Prostate gland (tissue), 2 donors: ENCODE data around the gene GORASP1. TPM values are rescaled to one million over a fixed set of nuclear protein-coding genes. Genes with fewer than 3 reads are reported as not detected.

Source experiments
- DNase-seq: peaks from one replicate; pipeline ENCODE4 v3.0.0-alpha.2; 2019; ENCODE audit warnings: low spot score
- H3K27ac ChIP-seq, 2 donors: fragments of 200-600 bp; sonication (generic); 2 replicates each; pipeline ENCODE4 v1.5.1; 2017 to 2019
- H3K27me3 ChIP-seq: fragments of 200-600 bp; sonication (generic); replicated peaks from 2 replicates; pipeline ENCODE4 v1.5.1; 2019; ENCODE audit not compliant: insufficient read depth
- H3K36me3 ChIP-seq, 2 donors: fragments of 200-600 bp; sonication (generic); 1 replicate in 1 of 2; 2 replicates in 1 of 2; pipeline versions ENCODE4 v1.5.1 to v1.8.1; 2017 to 2019
- H3K4me1 ChIP-seq: fragments of 200-600 bp; sonication (generic); replicated peaks from 2 replicates; pipeline ENCODE4 v1.5.1; 2019
- H3K4me3 ChIP-seq, 2 donors: fragments of 200-600 bp; sonication (generic); 2 replicates each; pipeline ENCODE4 v1.5.1; 2017 to 2019
- H3K9me3 ChIP-seq: fragments of 200-600 bp; sonication (generic); 2 replicates; pipeline ENCODE4 v1.5.1; 2017
- POLR2A ChIP-seq: fragments of 450-650 bp; IDR thresholded peaks from one replicate; pipeline ENCODE4 v1.6.1; 2016; ENCODE audit warnings: antibody characterized with exemption, mild to moderate bottlenecking
- POLR2AphosphoS5 ChIP-seq: sonication (generic); formaldehyde crosslinking; IDR thresholded peaks from one replicate; pipeline ENCODE4 v1.6.1; 2017; ENCODE audit warnings: antibody characterized with exemption
- WGBS: methylation state at CpG from one replicate; pipeline ENCODE4 v1.1.5; 2018; 5-methylcytosine and 5-hydroxymethylcytosine counted together
- intact Hi-C: fragments of 100-400 bp; cut with DNase I; formaldehyde crosslinking; loops from one replicate; pipeline ENCODE4 v1.14.2; 2022
- total RNA-seq, 2 donors: library from RNA; depleted of rRNA; stranded (reverse); fragments of >200 nt; gene quantifications; one replicate each; pipeline ENCODE4 v1.1.0, GENCODE V29; 2016
- TF ChIP-seq, protein P1 (sequence below), 4 experiments: fragments of 200-600 bp in 2 of 4; fragments of 450-650 bp in 2 of 4; sonication (generic) in 2 of 4; IDR thresholded peaks; 1 replicate in 3 of 4; 2 replicates in 1 of 4; pipeline ENCODE4 v1.5.1; 2016 to 2019; ENCODE audit warnings: antibody characterized with exemption in 4 of 4, mild to moderate bottlenecking in 2 of 4, moderate library complexity in 2 of 4

GORASP1 gene
- total RNA-seq, 2 donors from 2014 or later: 76.5 to 104 TPM

- intact Hi-C loops: loop anchor here (1.0 to 10.0 kb wide), 2 partner anchors 162 to 258 kb away; partner anchors contain the start of gene SLC25A38
- WGBS: 59% methylated on average over 6 of the region's 6 CpGs
These were observed 19.2 kb upstream of the GORASP1 start for GRCh38 chr3:39126532-39127071.

DNA sequence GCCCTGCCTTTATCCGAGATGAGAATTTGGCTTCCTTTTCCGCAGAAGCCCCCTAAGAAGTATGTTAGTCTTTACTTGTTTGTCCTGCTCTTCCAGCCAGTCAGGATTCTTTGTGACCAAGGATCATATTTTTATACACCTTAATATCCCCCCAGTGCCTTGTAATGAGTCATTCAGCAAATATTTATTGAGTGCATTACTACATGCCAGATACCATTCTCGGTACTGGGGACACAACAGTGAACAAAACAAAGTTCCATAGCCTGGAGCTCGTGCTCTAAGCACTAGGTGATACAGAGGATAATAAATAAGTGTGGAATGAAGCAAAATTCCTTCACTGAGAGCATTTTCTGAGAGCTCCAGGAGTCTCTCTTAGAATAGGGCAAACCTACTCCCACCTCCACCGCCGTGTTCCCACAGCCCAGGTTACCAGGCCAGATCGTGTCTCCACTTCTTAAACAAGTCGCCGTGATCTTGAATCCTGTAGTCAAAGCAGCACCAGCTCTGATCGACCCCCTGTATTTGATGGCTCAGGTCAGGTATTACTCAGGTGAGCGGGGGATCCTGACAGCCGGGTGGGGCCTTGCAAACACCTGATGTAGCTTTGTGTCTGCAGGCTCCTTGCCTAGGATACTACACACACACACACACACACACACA lies 18.5 kb upstream of the GORASP1 start:
- Histone ChIP-seq H3K27ac (peak overlapping the region; percentile 79 to 88), H3K27me3 (no peaks in the 10 kb centered on the region), H3K4me3 (no peak overlapping the region), H3K9me3 (no peaks in the 10 kb centered on the region), H3K4me1 (peaks cover 17% of the 10 kb centered on the region), H3K36me3 (no peaks in the 10 kb centered on the region)
- TF ChIP-seq, protein P1, sequence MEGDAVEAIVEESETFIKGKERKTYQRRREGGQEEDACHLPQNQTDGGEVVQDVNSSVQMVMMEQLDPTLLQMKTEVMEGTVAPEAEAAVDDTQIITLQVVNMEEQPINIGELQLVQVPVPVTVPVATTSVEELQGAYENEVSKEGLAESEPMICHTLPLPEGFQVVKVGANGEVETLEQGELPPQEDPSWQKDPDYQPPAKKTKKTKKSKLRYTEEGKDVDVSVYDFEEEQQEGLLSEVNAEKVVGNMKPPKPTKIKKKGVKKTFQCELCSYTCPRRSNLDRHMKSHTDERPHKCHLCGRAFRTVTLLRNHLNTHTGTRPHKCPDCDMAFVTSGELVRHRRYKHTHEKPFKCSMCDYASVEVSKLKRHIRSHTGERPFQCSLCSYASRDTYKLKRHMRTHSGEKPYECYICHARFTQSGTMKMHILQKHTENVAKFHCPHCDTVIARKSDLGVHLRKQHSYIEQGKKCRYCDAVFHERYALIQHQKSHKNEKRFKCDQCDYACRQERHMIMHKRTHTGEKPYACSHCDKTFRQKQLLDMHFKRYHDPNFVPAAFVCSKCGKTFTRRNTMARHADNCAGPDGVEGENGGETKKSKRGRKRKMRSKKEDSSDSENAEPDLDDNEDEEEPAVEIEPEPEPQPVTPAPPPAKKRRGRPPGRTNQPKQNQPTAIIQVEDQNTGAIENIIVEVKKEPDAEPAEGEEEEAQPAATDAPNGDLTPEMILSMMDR (IDR thresholded peaks at IDR 0.05): no peak
- TF ChIP-seq POLR2A: no peak
- TF ChIP-seq POLR2AphosphoS5: peak; percentile 90
- DNase-seq: peak; percentile 78
- intact Hi-C loops: loop anchor here (1.0 to 10.0 kb wide), 2 partner anchors 162 to 259 kb away; partner anchors contain the start of gene SLC25A38
- 50% methylated on average over 12 of the region's 12 CpGs for WGBS

More at GRCh38 chr3:39126532-39127071, 19.2 kb upstream of the GORASP1 start:
- Histone ChIP-seq H3K27me3 (no peaks in the 10 kb centered on the region), H3K4me1 (peaks cover 20% of the 10 kb centered on the region), H3K4me3 (no peak overlapping the region), H3K27ac (peak overlapping the region; percentile 79 to 88), H3K9me3 (no peaks in the 10 kb centered on the region), H3K36me3 (no peaks in the 10 kb centered on the region)
- TF ChIP-seq POLR2AphosphoS5: no peak
- TF ChIP-seq, protein P1 (IDR thresholded peaks at IDR 0.05): peak in 3 of 4 experiments; percentile 54 to 72 (median 66)
- no peak for TF ChIP-seq POLR2A
- no peak for DNase-seq

GRCh38 chr3:39124876-39125840 lies 17.7 kb upstream of the GORASP1 start:
- peak overlapping the region; percentile 79 to 88 for H3K27ac ChIP-seq
- intact Hi-C loops: loop anchor here (10.0 kb wide), 1 partner anchor 260 kb away; the partner anchor contains the start of gene SLC25A38
- H3K9me3 ChIP-seq: no peaks in the 10 kb centered on the region
- 70% methylated on average over 5 of the region's 5 CpGs for WGBS
- peaks cover 15% of the 10 kb centered on the region for H3K4me1 ChIP-seq
- no peak overlapping the region for H3K4me3 ChIP-seq
- TF ChIP-seq, protein P1 (IDR thresholded peaks at IDR 0.05): peak in 3 of 4 experiments; percentile 40 to 71 (median 67)
- TF ChIP-seq POLR2AphosphoS5 (peak; percentile 9), POLR2A (no peak)
- no peaks in the 10 kb centered on the region for H3K36me3 ChIP-seq
- peak; percentile 63 for DNase-seq
- H3K27me3 ChIP-seq: no peaks in the 10 kb centered on the region

DNA sequence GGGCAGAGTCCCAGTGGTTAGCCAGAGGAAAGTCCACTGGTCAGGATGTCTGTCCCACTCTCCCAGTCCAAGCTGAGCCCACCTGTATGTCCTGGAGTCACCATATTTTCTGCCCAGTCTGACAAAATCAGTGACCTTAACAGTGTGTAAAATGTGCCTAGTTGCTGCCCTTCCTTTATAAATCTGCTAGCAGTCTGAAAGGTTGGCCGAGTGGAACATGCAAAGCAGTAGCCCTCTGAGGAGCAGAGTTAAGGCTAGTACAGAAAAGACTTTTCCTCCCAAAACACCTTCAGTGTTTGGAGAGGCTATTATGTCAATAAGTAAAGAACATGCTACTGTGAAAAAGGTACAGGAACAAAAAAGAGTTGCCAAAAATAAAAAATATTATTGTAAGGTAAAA lies 15.4 kb upstream of the GORASP1 start:
- Histone ChIP-seq H3K4me1 (peaks cover 15% of the 10 kb centered on the region), H3K27ac (no peak overlapping the region), H3K36me3 (no peaks in the 10 kb centered on the region), H3K4me3 (no peak overlapping the region), H3K27me3 (no peaks in the 10 kb centered on the region), H3K9me3 (no peaks in the 10 kb centered on the region)
- intact Hi-C loops: loop anchor here (10.0 kb wide), 1 partner anchor 262 kb away; the partner anchor contains the start of gene SLC25A38
- WGBS: 95% methylated on average over 1 of the region's 1 CpG
- no peak for DNase-seq
- TF ChIP-seq, protein P1 (IDR thresholded peaks at IDR 0.05): no peak
- TF ChIP-seq POLR2AphosphoS5 (no peak), POLR2A (no peak)
